OCI-LY7 (cell line): Measurements from ENCODE around the gene IL15. TPM values are rescaled to one million over a fixed set of nuclear protein-coding genes. Genes with fewer than 3 reads are reported as not detected.

Source experiments
- BruUV-seq: library from RNA; stranded (reverse); fragments of 400-500 nt; replicated peaks from 2 replicates; lab custom pipeline; 2021; lab: Mats Ljungman, UMichigan
- CTCF ChIA-PET: fragments of 300-600 bp; sonication (Branson Sonifier 250); formaldehyde crosslinking; loops from one replicate; lab custom pipeline; 2022; ENCODE audit warnings: antibody characterized with exemption; ENCODE audit not compliant: unreplicated experiment; lab: Charles Lee
- POLR2A ChIA-PET: fragments of 300-600 bp; sonication (Branson Sonifier 250); formaldehyde crosslinking; loops from one replicate; lab custom pipeline; 2022; ENCODE audit warnings: antibody characterized with exemption; lab: Charles Lee
- DNase-seq: peaks from one replicate; pipeline ENCODE4 v3.0.0-alpha.2; 2015; ENCODE audit warnings: low spot score
- H2AFZ ChIP-seq: fragments of 200-600 bp; sonication (generic), shearing (Covaris generic); 2 replicates; pipeline ENCODE4 v1.6.1; 2014; ENCODE audit warnings: mild to moderate bottlenecking, antibody characterized with exemption, low read length, moderate library complexity
- H3K27ac ChIP-seq: fragments of 200-600 bp; sonication (generic); 2 replicates; pipeline ENCODE4 v1.5.1; 2014; ENCODE audit warnings: mixed run types, low read depth, mild to moderate bottlenecking, moderate library complexity, low read length, inconsistent platforms; ENCODE audit not compliant: poor library complexity, severe bottlenecking
- H3K36me3 ChIP-seq: fragments of 200-600 bp; sonication (generic); 2 replicates; pipeline ENCODE4 v1.6.1; 2014; ENCODE audit warnings: mild to moderate bottlenecking, antibody characterized with exemption, low read length, moderate library complexity, mixed read lengths; ENCODE audit not compliant: insufficient read depth
- H3K4me1 ChIP-seq: fragments of 200-600 bp; sonication (generic); 2 replicates; pipeline ENCODE4 v1.5.1; 2014; ENCODE audit warnings: mild to moderate bottlenecking, low read length; ENCODE audit not compliant: insufficient read depth, poor library complexity, severe bottlenecking
- H3K4me2 ChIP-seq: fragments of 200-600 bp; sonication (generic); 2 replicates; pipeline ENCODE4 v1.6.1; 2014; ENCODE audit warnings: mild to moderate bottlenecking, low read length
- H3K4me3 ChIP-seq: fragments of 200-600 bp; sonication (generic); 2 replicates; pipeline ENCODE4 v1.5.1; 2014; ENCODE audit warnings: mild to moderate bottlenecking, low read depth, low read length; ENCODE audit not compliant: poor library complexity, severe bottlenecking
- H3K79me2 ChIP-seq: fragments of 200-600 bp; sonication (generic); 2 replicates; pipeline ENCODE4 v1.6.1; 2016; ENCODE audit warnings: low read depth, mild to moderate bottlenecking, low read length, moderate library complexity, mixed read lengths; ENCODE audit not compliant: insufficient read depth
- H3K9me2 ChIP-seq: fragments of 200-600 bp; sonication (generic); 2 replicates; pipeline ENCODE4 v1.6.1; 2016; ENCODE audit warnings: mild to moderate bottlenecking, low read length, mixed read lengths; ENCODE audit not compliant: insufficient read depth
- H3K9me3 ChIP-seq: fragments of 200-600 bp; sonication (generic); 2 replicates; pipeline ENCODE4 v1.6.1; 2014; ENCODE audit warnings: mild to moderate bottlenecking, mixed run types, low read length, mixed read lengths
- H4K20me1 ChIP-seq: fragments of 200-600 bp; sonication (generic); 2 replicates; pipeline ENCODE4 v1.6.1; 2014; ENCODE audit warnings: mild to moderate bottlenecking, antibody characterized with exemption, low read length, moderate library complexity, mixed read lengths; ENCODE audit not compliant: insufficient read depth
- CTCF ChIP-seq: fragments of 200-600 bp; sonication (generic); conservative IDR thresholded peaks from 2 replicates; pipeline ENCODE4 v1.5.1; 2014; ENCODE audit warnings: mild to moderate bottlenecking, antibody characterized with exemption, low read length, moderate library complexity, mixed read lengths
- EZH2phosphoT487 ChIP-seq: fragments of 200-600 bp; sonication (generic); IDR thresholded peaks from 2 replicates; pipeline ENCODE4 v1.6.1; 2018; ENCODE audit warnings: low read depth, borderline replicate concordance, mild to moderate bottlenecking, mixed run types, antibody characterized with exemption, low read length, moderate library complexity, mixed read lengths
- intact Hi-C: fragments of 100-400 bp; cut with micrococcal nuclease; formaldehyde crosslinking; loops from one replicate; pipeline ENCODE4 v1.10.0; 2022; ENCODE audit not compliant: unreplicated experiment
- total RNA-seq, 2 experiments: library from RNA; depleted of rRNA in 1 of 2; stranded (reverse); fragments of >200 nt in 1 of 2; shearing (Covaris generic) in 1 of 2; gene quantifications; 2 replicates each; pipeline ENCODE4 v1.2.3, GENCODE V29; 2014 to 2022

The IL15 gene
- total RNA-seq, 2 experiments from 2014 or later = not detected

- H3K4me2 ChIP-seq = no peak overlapping the region
- no peak overlapping the region for H3K4me3 ChIP-seq
- H3K9me3 ChIP-seq = no peaks in the 10 kb centered on the region
- H3K79me2 ChIP-seq = no peaks in the 10 kb centered on the region
- TF ChIP-seq CTCF = no peak
- no peak for TF ChIP-seq EZH2phosphoT487
- ChIA-PET CTCF (no interaction called here), POLR2A (no interaction called here)
- intact Hi-C loops = no loop called here
- H3K9me2 ChIP-seq = no peaks in the 10 kb centered on the region
- DNase-seq = no peak
- no peaks in the 10 kb centered on the region for H3K36me3 ChIP-seq
- no peaks in the 10 kb centered on the region for H4K20me1 ChIP-seq
- no TSS peak for BruUV-seq
- H2AFZ ChIP-seq = no peak overlapping the region
- H3K4me1 ChIP-seq = no peaks in the 10 kb centered on the region
- H3K27ac ChIP-seq = no peak overlapping the region
These were observed 145.8 kb downstream of the IL15 start for GRCh38 chr4:141782205-141782604.
